Nephron (organoid): ENCODE measurements around the gene CDKAL1.
A peak's percentile ranks its signal among the peaks of the same experiment; 100 is the strongest.

Source experiments
- H3K27ac Mint-ChIP-seq, 3 experiments: 2 replicates each; pipeline ENCODE4 v1.8.0; 2020; ENCODE audit warnings: mixed read lengths in 3 of 3, mild to moderate bottlenecking in 2 of 3, moderate library complexity in 1 of 3
- H3K27me3 Mint-ChIP-seq: 2 replicates; pipeline ENCODE4 v1.8.0; 2021; ENCODE audit warnings: low read depth, mild to moderate bottlenecking, moderate library complexity, mixed read lengths
- H3K36me3 Mint-ChIP-seq: 2 replicates; pipeline ENCODE4 v1.8.0; 2020; ENCODE audit warnings: low read depth, mixed read lengths
- H3K4me1 Mint-ChIP-seq: 2 replicates; pipeline ENCODE4 v1.8.0; 2020; ENCODE audit warnings: mixed read lengths
- H3K4me3 Mint-ChIP-seq, 3 experiments: 2 replicates each; pipeline ENCODE4 v1.8.0; 2020; ENCODE audit warnings: mild to moderate bottlenecking in 3 of 3, mixed read lengths in 3 of 3, moderate library complexity in 2 of 3
- H3K9me3 Mint-ChIP-seq: 2 replicates; pipeline ENCODE4 v1.8.0; 2020; ENCODE audit warnings: mixed read lengths
- TF ChIP-seq, protein P1 (sequence below), 3 experiments: fragments of 200-600 bp; sonication (generic); IDR thresholded peaks; one replicate each; pipeline ENCODE4 v1.5.0; 2021; ENCODE audit warnings: antibody characterized with exemption in 3 of 3; ENCODE audit not compliant: unreplicated experiment in 3 of 3

The CDKAL1 gene

DNA sequence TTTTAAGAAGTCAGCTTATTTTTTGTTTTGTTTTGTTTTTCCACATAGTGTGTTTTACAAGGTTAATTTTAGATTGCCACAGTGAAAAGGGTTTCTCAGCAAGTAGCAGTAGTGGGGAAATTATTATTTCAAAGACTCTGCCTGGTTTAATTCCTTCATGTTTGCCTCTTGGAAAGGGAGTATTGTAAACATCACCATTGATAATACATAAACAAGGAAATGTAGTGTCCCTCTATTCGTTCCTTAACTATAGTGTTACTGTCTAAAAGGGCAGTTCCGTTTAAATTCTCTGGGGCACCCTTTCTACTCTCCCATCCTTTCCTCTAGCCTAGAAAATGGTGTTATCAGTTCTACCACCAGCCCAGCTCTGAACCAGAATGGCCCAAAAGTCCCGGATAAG lies 668.3 kb downstream of the CDKAL1 start:
- H3K4me3 Mint-ChIP-seq: no peak overlapping the region

GRCh38 chr6:21204951-21205350 lies 670.7 kb downstream of the CDKAL1 start:
- TF ChIP-seq, protein P1, sequence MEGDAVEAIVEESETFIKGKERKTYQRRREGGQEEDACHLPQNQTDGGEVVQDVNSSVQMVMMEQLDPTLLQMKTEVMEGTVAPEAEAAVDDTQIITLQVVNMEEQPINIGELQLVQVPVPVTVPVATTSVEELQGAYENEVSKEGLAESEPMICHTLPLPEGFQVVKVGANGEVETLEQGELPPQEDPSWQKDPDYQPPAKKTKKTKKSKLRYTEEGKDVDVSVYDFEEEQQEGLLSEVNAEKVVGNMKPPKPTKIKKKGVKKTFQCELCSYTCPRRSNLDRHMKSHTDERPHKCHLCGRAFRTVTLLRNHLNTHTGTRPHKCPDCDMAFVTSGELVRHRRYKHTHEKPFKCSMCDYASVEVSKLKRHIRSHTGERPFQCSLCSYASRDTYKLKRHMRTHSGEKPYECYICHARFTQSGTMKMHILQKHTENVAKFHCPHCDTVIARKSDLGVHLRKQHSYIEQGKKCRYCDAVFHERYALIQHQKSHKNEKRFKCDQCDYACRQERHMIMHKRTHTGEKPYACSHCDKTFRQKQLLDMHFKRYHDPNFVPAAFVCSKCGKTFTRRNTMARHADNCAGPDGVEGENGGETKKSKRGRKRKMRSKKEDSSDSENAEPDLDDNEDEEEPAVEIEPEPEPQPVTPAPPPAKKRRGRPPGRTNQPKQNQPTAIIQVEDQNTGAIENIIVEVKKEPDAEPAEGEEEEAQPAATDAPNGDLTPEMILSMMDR (IDR thresholded peaks at IDR 0.05; ENCODE audit: unreplicated experiment in 3 of 3): no peak
- H3K27ac Mint-ChIP-seq: no peak overlapping the region
- H3K4me1 Mint-ChIP-seq: peaks cover 28% of the 10 kb centered on the region
- no peaks in the 10 kb centered on the region for H3K9me3 Mint-ChIP-seq
- H3K36me3 Mint-ChIP-seq: peaks cover 15% of the 10 kb centered on the region
- no peaks in the 10 kb centered on the region for H3K27me3 Mint-ChIP-seq
- H3K4me3 Mint-ChIP-seq: no peak overlapping the region

More for the DNA sequence above, 668.3 kb downstream of the CDKAL1 start:
- TF ChIP-seq, protein P1 (IDR thresholded peaks at IDR 0.05; ENCODE audit: unreplicated experiment in 3 of 3): no peak
- H3K36me3 Mint-ChIP-seq: peaks cover 6% of the 10 kb centered on the region
- H3K9me3 Mint-ChIP-seq: no peaks in the 10 kb centered on the region
- H3K27me3 Mint-ChIP-seq: no peaks in the 10 kb centered on the region
- peaks cover 50% of the 10 kb centered on the region for H3K4me1 Mint-ChIP-seq
- peak overlapping the region; percentile 29 to 86 (median 67) for H3K27ac Mint-ChIP-seq

DNA sequence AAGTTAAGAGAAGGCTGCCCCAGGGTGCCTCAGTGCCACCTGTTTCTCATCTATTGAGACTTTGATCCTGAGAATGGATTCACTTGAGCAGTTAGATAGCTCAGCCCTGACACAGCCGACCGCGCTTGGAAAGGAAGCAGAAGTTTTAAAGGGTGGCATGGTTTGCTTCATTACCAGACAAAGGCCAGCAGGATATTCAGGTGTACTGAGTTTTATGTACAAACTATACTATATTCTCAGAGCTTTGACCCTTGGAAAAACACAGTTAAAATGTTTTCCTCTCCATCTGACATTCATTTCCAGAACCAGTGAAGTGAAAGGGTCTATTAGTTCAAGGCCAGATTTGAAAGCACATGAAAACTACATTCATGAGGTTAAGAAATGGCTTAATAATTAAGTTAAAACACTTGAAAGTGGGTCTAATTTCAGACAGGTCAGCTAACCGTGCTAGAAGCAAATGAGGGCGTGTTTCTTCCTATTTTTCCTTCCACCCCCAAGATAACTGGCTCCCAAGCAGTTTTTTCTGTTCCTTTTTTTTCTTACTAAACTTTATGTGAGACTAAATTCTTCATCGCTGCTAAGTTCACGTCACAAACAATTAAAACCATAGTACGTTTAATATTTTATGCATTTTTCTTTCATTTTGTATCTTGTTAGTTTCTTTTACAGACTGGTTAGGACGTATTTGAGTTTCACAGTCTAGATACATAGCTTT lies 674.0 kb downstream of the CDKAL1 start:
- TF ChIP-seq, protein P1 (IDR thresholded peaks at IDR 0.05; ENCODE audit: unreplicated experiment in 3 of 3): no peak
- H3K36me3 Mint-ChIP-seq: peaks cover 33% of the 10 kb centered on the region
- H3K27ac Mint-ChIP-seq: peak overlapping the region; percentile 62 to 86 (median 75)
- H3K4me3 Mint-ChIP-seq: no peak overlapping the region
- no peaks in the 10 kb centered on the region for H3K9me3 Mint-ChIP-seq
- no peaks in the 10 kb centered on the region for H3K4me1 Mint-ChIP-seq
- H3K27me3 Mint-ChIP-seq: no peaks in the 10 kb centered on the region

DNA sequence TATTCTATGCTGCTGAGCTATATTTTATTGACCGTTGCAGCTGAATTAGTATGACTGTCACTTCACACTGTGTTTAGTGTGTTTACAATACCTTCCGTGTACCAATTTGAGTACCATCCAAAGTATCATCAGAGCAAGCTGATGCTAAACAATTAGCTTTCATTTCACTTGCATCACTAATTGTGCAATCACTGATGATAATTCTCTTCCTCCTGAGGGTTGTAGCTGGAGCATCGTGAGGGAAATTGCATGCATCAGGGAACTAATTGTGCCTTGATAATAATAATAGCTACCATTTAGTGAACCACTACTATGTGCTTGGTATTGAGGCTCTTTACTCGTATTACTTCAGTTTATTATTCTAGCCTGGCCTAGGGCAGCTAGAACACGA lies 674.5 kb downstream of the CDKAL1 start:
- no peaks in the 10 kb centered on the region for H3K9me3 Mint-ChIP-seq
- no peak overlapping the region for H3K4me3 Mint-ChIP-seq
- H3K27me3 Mint-ChIP-seq: no peaks in the 10 kb centered on the region
- TF ChIP-seq, protein P1 (IDR thresholded peaks at IDR 0.05; ENCODE audit: unreplicated experiment in 3 of 3): no peak
- H3K27ac Mint-ChIP-seq: peak overlapping the region in 2 of 3 experiments; percentile 75 to 86
- H3K4me1 Mint-ChIP-seq: no peaks in the 10 kb centered on the region
- peaks cover 33% of the 10 kb centered on the region for H3K36me3 Mint-ChIP-seq

- Mint-ChIP-seq H3K4me1 (no peaks in the 10 kb centered on the region), H3K27me3 (no peaks in the 10 kb centered on the region), H3K4me3 (no peak overlapping the region), H3K9me3 (no peaks in the 10 kb centered on the region), H3K27ac (no peak overlapping the region), H3K36me3 (peaks cover 29% of the 10 kb centered on the region)
- TF ChIP-seq, protein P1 (IDR thresholded peaks at IDR 0.05; ENCODE audit: unreplicated experiment in 3 of 3): no peak
Measured at GRCh38 chr6:21213492-21213891, 679.2 kb downstream of the CDKAL1 start.
